Osteocyte (in vitro differentiated cells): Measurements from ENCODE around the gene NEDD8. TPM values are rescaled to one million over a fixed set of nuclear protein-coding genes. Genes with fewer than 3 reads are reported as not detected.

ENCODE experiments used
- DNase-seq: peaks from one replicate; pipeline ENCODE4 v3.0.0; 2021; ENCODE audit warnings: mixed read lengths; ENCODE audit not compliant: unreplicated experiment; ENCODE audit errors: extremely low spot score
- H3K27ac Mint-ChIP-seq: one replicate; pipeline ENCODE4 v1.8.0; 2021; ENCODE audit warnings: mild to moderate bottlenecking, mixed read lengths; ENCODE audit not compliant: unreplicated experiment
- H3K27me3 Mint-ChIP-seq: one replicate; pipeline ENCODE4 v1.8.0; 2021; ENCODE audit warnings: mixed read lengths; ENCODE audit not compliant: unreplicated experiment
- H3K36me3 Mint-ChIP-seq: one replicate; pipeline ENCODE4 v1.8.0; 2021; ENCODE audit warnings: mixed read lengths; ENCODE audit not compliant: unreplicated experiment
- H3K4me1 Mint-ChIP-seq: one replicate; pipeline ENCODE4 v1.8.0; 2021; ENCODE audit warnings: mixed read lengths; ENCODE audit not compliant: unreplicated experiment
- H3K4me3 Mint-ChIP-seq: one replicate; pipeline ENCODE4 v1.8.0; 2021; ENCODE audit warnings: mild to moderate bottlenecking, moderate library complexity, mixed read lengths; ENCODE audit not compliant: unreplicated experiment
- H3K9me3 Mint-ChIP-seq: one replicate; pipeline ENCODE4 v1.8.0; 2021; ENCODE audit warnings: mixed read lengths; ENCODE audit not compliant: unreplicated experiment
- total RNA-seq: library from RNA; stranded (reverse); gene quantifications from 2 replicates; pipeline ENCODE4 v1.2.1, GENCODE V29; 2021
- TF ChIP-seq, protein P1 (sequence below): fragments of 200-600 bp; sonication (generic); IDR thresholded peaks from 2 replicates; pipeline ENCODE4 v1.5.0; 2021; ENCODE audit warnings: antibody characterized with exemption, mild to moderate bottlenecking, moderate library complexity

NEDD8 gene
- total RNA-seq, 1 donor from 2014 or later, result 158 TPM

- Mint-ChIP-seq H3K27ac (no peak overlapping the region), H3K9me3 (no peaks in the 10 kb centered on the region), H3K27me3 (no peaks in the 10 kb centered on the region), H3K4me1 (peaks cover 21% of the 10 kb centered on the region), H3K36me3 (peaks cover 10% of the 10 kb centered on the region), H3K4me3 (no peak overlapping the region)
- DNase-seq, result no peak
- TF ChIP-seq, protein P1, sequence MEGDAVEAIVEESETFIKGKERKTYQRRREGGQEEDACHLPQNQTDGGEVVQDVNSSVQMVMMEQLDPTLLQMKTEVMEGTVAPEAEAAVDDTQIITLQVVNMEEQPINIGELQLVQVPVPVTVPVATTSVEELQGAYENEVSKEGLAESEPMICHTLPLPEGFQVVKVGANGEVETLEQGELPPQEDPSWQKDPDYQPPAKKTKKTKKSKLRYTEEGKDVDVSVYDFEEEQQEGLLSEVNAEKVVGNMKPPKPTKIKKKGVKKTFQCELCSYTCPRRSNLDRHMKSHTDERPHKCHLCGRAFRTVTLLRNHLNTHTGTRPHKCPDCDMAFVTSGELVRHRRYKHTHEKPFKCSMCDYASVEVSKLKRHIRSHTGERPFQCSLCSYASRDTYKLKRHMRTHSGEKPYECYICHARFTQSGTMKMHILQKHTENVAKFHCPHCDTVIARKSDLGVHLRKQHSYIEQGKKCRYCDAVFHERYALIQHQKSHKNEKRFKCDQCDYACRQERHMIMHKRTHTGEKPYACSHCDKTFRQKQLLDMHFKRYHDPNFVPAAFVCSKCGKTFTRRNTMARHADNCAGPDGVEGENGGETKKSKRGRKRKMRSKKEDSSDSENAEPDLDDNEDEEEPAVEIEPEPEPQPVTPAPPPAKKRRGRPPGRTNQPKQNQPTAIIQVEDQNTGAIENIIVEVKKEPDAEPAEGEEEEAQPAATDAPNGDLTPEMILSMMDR, result no peak
These were observed 47.1 kb downstream of the NEDD8 start for GRCh38 chr14:24185026-24185425.

DNA sequence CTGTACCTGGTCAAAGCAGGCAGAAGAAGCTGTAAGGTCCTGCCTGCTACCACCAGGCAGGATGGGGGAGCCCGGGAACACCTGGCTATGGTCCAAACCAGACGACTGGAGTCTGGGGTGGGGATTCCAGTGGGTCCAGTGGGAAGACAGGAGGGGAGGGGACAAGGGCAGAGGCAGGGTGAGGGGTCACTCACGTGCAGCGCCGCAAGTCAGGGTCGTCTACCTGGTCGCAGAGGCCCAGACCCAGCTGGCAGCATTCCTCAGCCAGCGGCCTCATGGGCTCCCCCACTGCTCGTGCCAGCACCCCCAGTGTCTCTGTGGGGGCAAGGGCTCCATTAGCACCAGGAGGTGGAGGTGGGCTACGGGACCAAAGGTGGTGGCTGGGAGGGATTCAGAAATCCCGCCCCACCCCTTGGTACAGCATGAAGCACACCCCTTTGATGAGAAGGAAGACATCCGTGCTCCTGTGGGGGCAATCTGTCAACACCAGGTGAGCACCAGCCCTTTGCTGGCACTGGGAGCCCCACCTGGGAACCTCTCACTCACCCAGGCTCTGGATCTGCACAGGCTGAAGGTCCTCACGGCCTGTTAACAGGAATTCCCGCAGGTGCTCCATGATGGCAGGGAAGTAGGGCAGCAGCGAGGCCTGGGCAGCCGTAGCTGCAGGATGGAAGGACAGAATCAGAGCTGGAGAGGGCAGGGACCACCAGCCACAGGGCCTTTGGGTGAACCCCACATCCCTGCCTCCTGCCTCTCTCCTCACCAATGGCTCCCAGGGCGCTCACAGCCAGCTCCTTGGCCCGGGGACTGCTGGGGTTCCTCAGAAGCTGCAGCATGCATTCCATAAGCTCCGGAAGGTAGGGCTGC lies 47.8 kb downstream of the NEDD8 start:
- DNase-seq, result no peak
- no peaks in the 10 kb centered on the region for H3K27me3 Mint-ChIP-seq
- no peak overlapping the region for H3K4me3 Mint-ChIP-seq
- no peak overlapping the region for H3K27ac Mint-ChIP-seq
- TF ChIP-seq, protein P1, result no peak
- H3K4me1 Mint-ChIP-seq, result peaks cover 21% of the 10 kb centered on the region
- peaks cover 15% of the 10 kb centered on the region for H3K36me3 Mint-ChIP-seq
- no peaks in the 10 kb centered on the region for H3K9me3 Mint-ChIP-seq

- H3K27ac Mint-ChIP-seq, result no peak overlapping the region
- TF ChIP-seq, protein P1, result no peak
- peaks cover 19% of the 10 kb centered on the region for H3K36me3 Mint-ChIP-seq
- no peaks in the 10 kb centered on the region for H3K27me3 Mint-ChIP-seq
- no peak overlapping the region for H3K4me3 Mint-ChIP-seq
- peaks cover 10% of the 10 kb centered on the region for H3K4me1 Mint-ChIP-seq
- no peaks in the 10 kb centered on the region for H3K9me3 Mint-ChIP-seq
- no peak for DNase-seq
These were observed 49.1 kb downstream of the NEDD8 start for GRCh38 chr14:24183014-24183481.

DNA sequence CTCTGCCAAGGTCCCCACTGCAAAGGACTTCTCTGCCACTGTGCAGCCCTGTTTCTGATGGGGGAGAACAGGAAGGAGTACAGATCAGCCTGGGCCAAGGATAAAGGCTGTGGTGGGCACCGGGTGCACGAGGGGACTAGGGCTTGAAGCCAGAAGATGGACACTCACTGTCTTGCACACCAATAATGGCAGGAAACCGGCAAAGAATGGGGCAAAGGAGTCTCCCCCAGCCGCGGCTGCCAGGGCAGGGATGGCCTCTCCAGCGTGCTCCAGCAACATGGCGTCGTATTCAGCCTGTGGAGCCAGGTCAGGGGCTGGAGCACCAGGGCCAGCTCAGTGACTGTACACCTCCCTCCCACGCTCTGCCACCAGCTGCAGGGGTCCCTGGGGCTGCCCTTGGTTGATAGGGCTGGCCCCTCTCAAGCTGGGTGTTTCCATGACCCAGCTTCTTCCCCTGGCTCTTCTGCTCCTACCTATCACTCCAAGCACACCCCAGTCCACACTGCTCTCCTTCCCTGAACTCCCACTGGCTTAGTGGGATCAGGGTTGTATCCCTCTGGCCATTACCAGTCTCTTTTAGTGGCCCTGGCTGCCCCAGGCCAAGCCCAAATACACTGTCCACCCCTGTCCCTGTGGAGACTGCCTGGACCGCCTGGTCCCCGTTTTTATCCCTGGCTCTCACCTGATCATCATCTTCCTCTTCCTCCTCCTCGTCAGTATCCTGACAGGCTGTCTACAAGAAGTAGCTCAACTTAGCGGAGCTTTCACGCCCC lies 49.9 kb downstream of the NEDD8 start:
- TF ChIP-seq, protein P1, result no peak
- no peaks in the 10 kb centered on the region for H3K27me3 Mint-ChIP-seq
- H3K36me3 Mint-ChIP-seq, result peaks cover 19% of the 10 kb centered on the region
- no peak for DNase-seq
- no peak overlapping the region for H3K4me3 Mint-ChIP-seq
- peaks cover 4% of the 10 kb centered on the region for H3K4me1 Mint-ChIP-seq
- no peaks in the 10 kb centered on the region for H3K9me3 Mint-ChIP-seq
- no peak overlapping the region for H3K27ac Mint-ChIP-seq
